HCT116 (cell line): ENCODE results near the gene IFNL3. TPM values are rescaled to one million over a fixed set of nuclear protein-coding genes. Genes with fewer than 3 reads are reported as not detected.

ENCODE experiments used
- ATAC-seq: fragments of 200-7000 bp; cut with Tn5 transposase; 2 replicates; pipeline ENCODE4 v1.9.1; 2020; ENCODE audit warnings: mild to moderate bottlenecking, moderate library complexity
- BruUV-seq: library from RNA; stranded (reverse); fragments of 400-500 nt; replicated peaks from 2 replicates; lab custom pipeline; 2021; lab: Mats Ljungman, UMichigan
- CTCF ChIA-PET: fragments of 300-600 bp; sonication (Branson Sonifier 250); formaldehyde crosslinking; loops from one replicate; lab custom pipeline; 2021; ENCODE audit warnings: antibody characterized with exemption; lab: Charles Lee
- POLR2A ChIA-PET: fragments of 300-600, 350-600 bp; sonication (Branson Sonifier 250); formaldehyde crosslinking; loops from one replicate; lab custom pipeline; 2021; ENCODE audit warnings: antibody characterized with exemption; lab: Charles Lee
- RAD21 ChIA-PET, 2 experiments: fragments of 300-600 bp; sonication (Branson Sonifier 250); formaldehyde crosslinking; loops; one replicate each; lab custom pipeline; 2023; ENCODE audit warnings: low total read pairs in 2 of 2; ENCODE audit not compliant: uncharacterized antibody in 2 of 2, unreplicated experiment in 2 of 2, low non-redundant PET in 1 of 2; lab: Charles Lee
- DNase-seq: peaks from one replicate; pipeline ENCODE4 v3.0.0-alpha.2; 2010; ENCODE audit warnings: low read depth, low spot score
- H2AFZ ChIP-seq: fragments of 200-600 bp; shearing (Covaris generic), sonication (generic); 2 replicates; pipeline ENCODE4 v1.6.1; 2017; ENCODE audit warnings: low read depth, mixed run types, mixed read lengths, antibody characterized with exemption, low read length; ENCODE audit not compliant: poor library complexity, severe bottlenecking
- H3K27ac ChIP-seq: 2 replicates; pipeline ENCODE4 v1.5.1; 2012; ENCODE audit warnings: low read depth, low read length
- H3K27me3 ChIP-seq: fragments of 200-600 bp; sonication (generic); 2 replicates; pipeline ENCODE4 v1.6.1; 2016; ENCODE audit warnings: mixed run types, low read length, mixed read lengths; ENCODE audit not compliant: insufficient read depth
- H3K36me3 ChIP-seq, 2 experiments: fragments of 200-500 bp in 1 of 2; fragments of 200-600 bp in 1 of 2; sonication (Bioruptor generic) in 1 of 2; sonication (generic) in 1 of 2; 2 replicates each; pipeline versions ENCODE4 v1.5.1 to v1.6.1; 2014 to 2016; ENCODE audit warnings: low read length in 2 of 2, inconsistent platforms in 1 of 2, mixed read lengths in 1 of 2, mixed run types in 1 of 2; ENCODE audit not compliant: insufficient read depth in 2 of 2, control insufficient read depth in 1 of 2
- H3K4me1 ChIP-seq, 2 experiments: fragments of 200-600 bp in 1 of 2; sonication (generic) in 1 of 2; 2 replicates each; pipeline versions ENCODE4 v1.5.1 to v1.6.1; 2012 to 2017; ENCODE audit warnings: low read length in 2 of 2, inconsistent platforms in 1 of 2, mild to moderate bottlenecking in 1 of 2, mixed read lengths in 1 of 2, mixed run types in 1 of 2, moderate library complexity in 1 of 2; ENCODE audit not compliant: insufficient read depth in 2 of 2, control insufficient read depth in 1 of 2
- H3K4me2 ChIP-seq: fragments of 200-600 bp; sonication (generic); 2 replicates; pipeline ENCODE4 v1.6.1; 2017; ENCODE audit warnings: mixed run types, low read length, mixed read lengths
- H3K4me3 ChIP-seq, 2 experiments: fragments of 200-600 bp in 1 of 2; sonication (generic) in 1 of 2; replicated peaks in 1 of 2; 2 replicates each; pipeline ENCODE4 v1.5.1; 2011 to 2016; ENCODE audit warnings: low read length in 2 of 2, control low read depth in 1 of 2, low read depth in 1 of 2, mild to moderate bottlenecking in 1 of 2, mixed read lengths in 1 of 2, mixed run types in 1 of 2
- H3K79me2 ChIP-seq: fragments of 200-600 bp; sonication (generic); 2 replicates; pipeline ENCODE4 v1.6.1; 2017; ENCODE audit warnings: mild to moderate bottlenecking, mixed run types, low read length, moderate library complexity, mixed read lengths; ENCODE audit not compliant: insufficient read depth
- H3K9ac ChIP-seq: fragments of 200-600 bp; sonication (generic); 2 replicates; pipeline ENCODE4 v1.6.1; 2016; ENCODE audit warnings: low read length, mixed read lengths
- H3K9me2 ChIP-seq: fragments of 200-600 bp; sonication (generic), shearing (Covaris generic); 2 replicates; pipeline ENCODE4 v1.6.1; 2017; ENCODE audit warnings: mixed run types, mild to moderate bottlenecking, moderate library complexity; ENCODE audit not compliant: insufficient read depth
- H3K9me3 ChIP-seq, 2 experiments: fragments of 200-500 bp in 1 of 2; fragments of 200-600 bp in 1 of 2; sonication (Bioruptor generic) in 1 of 2; sonication (generic) in 1 of 2; 2 replicates each; pipeline ENCODE4 v1.6.1; 2014 to 2017; ENCODE audit warnings: low read length in 2 of 2, mixed read lengths in 2 of 2, inconsistent platforms in 1 of 2, low read depth in 1 of 2, mild to moderate bottlenecking in 1 of 2, mixed run types in 1 of 2, moderate library complexity in 1 of 2; ENCODE audit not compliant: control insufficient read depth in 1 of 2, insufficient read depth in 1 of 2
- H4K20me1 ChIP-seq: fragments of 200-600 bp; sonication (generic), shearing (Covaris generic); 2 replicates; pipeline ENCODE4 v1.6.1; 2017; ENCODE audit warnings: mixed run types, mild to moderate bottlenecking, moderate library complexity; ENCODE audit not compliant: insufficient read depth
- ATF3 ChIP-seq: IDR thresholded peaks from 2 replicates; pipeline ENCODE4 v1.6.1; 2012
- CBX3 ChIP-seq: IDR thresholded peaks from 2 replicates; pipeline ENCODE4 v1.6.1; 2012; ENCODE audit warnings: low read depth
- CEBPB ChIP-seq: IDR thresholded peaks from 2 replicates; pipeline ENCODE4 v1.6.1; 2012; ENCODE audit warnings: low read depth
- CTCF ChIP-seq, 3 experiments: fragments of 200-600 bp in 1 of 3; sonication (generic) in 1 of 3; IDR thresholded peaks in 2 of 3; conservative IDR thresholded peaks in 1 of 3; 2 replicates each; pipeline ENCODE4 v1.5.1; 2012 to 2017; ENCODE audit warnings: low read depth in 2 of 3, low read length in 2 of 3, antibody characterized with exemption in 1 of 3, borderline replicate concordance in 1 of 3, control low read depth in 1 of 3, mild to moderate bottlenecking in 1 of 3, mixed read lengths in 1 of 3, mixed run types in 1 of 3, moderate library complexity in 1 of 3; ENCODE audit not compliant: insufficient read depth in 1 of 3
- EGR1 ChIP-seq: IDR thresholded peaks from 2 replicates; pipeline ENCODE4 v1.6.1; 2012; ENCODE audit warnings: low read depth
- ELF1 ChIP-seq: IDR thresholded peaks from 2 replicates; pipeline ENCODE4 v1.6.1; 2012; ENCODE audit warnings: low read depth, borderline replicate concordance
- EZH2 ChIP-seq: fragments of 200-600 bp; sonication (generic); IDR thresholded peaks from 2 replicates; pipeline ENCODE4 v1.6.1; 2017; ENCODE audit warnings: antibody characterized with exemption, mixed run types
- FOSL1 ChIP-seq: IDR thresholded peaks from 2 replicates; pipeline ENCODE4 v1.6.1; 2012; ENCODE audit warnings: low read depth
- JUND ChIP-seq: IDR thresholded peaks from 2 replicates; pipeline ENCODE4 v1.6.1; 2012
- MAX ChIP-seq: IDR thresholded peaks from 2 replicates; pipeline ENCODE4 v1.6.1; 2012
- POLR2A ChIP-seq: IDR thresholded peaks from 2 replicates; pipeline ENCODE4 v1.7.0; 2011; ENCODE audit warnings: borderline replicate concordance; ENCODE audit not compliant: insufficient read depth, insufficient read length; ENCODE audit errors: extremely low read depth
- REST ChIP-seq: IDR thresholded peaks from 2 replicates; pipeline ENCODE4 v1.6.1; 2012; ENCODE audit warnings: low read depth
- SIN3A ChIP-seq: IDR thresholded peaks from 2 replicates; pipeline ENCODE4 v1.6.1; 2012; ENCODE audit warnings: low read depth
- SP1 ChIP-seq: IDR thresholded peaks from 2 replicates; pipeline ENCODE4 v1.6.1; 2012; ENCODE audit warnings: low read depth
- SRF ChIP-seq: IDR thresholded peaks from 2 replicates; pipeline ENCODE4 v1.6.1; 2012; ENCODE audit warnings: low read depth
- YY1 ChIP-seq: IDR thresholded peaks from 2 replicates; pipeline ENCODE4 v1.6.1; 2011; ENCODE audit warnings: low read length, low read depth, moderate library complexity, mild to moderate bottlenecking; ENCODE audit not compliant: insufficient replicate concordance; ENCODE audit errors: extremely low read depth
- ZBTB33 ChIP-seq: IDR thresholded peaks from 2 replicates; pipeline ENCODE4 v1.6.1; 2011; ENCODE audit warnings: mild to moderate bottlenecking, low read length, moderate library complexity; ENCODE audit not compliant: insufficient replicate concordance; ENCODE audit errors: extremely low read depth
- ZFX ChIP-seq: fragments of 450-650 bp; IDR thresholded peaks from 2 replicates; pipeline ENCODE4 v1.6.1; 2017
- ZNF274 ChIP-seq: fragments of 200-500 bp; sonication (Bioruptor generic); IDR thresholded peaks from 2 replicates; pipeline ENCODE4 v1.6.1; 2014; ENCODE audit warnings: mild to moderate bottlenecking, low read depth, low read length, inconsistent platforms
- intact Hi-C: fragments of 100-400 bp; cut with micrococcal nuclease; formaldehyde crosslinking; loops from 2 replicates; pipeline ENCODE4 v1.10.0; 2022
- total RNA-seq: library from RNA; stranded (reverse); gene quantifications from one replicate; pipeline ENCODE4 v1.2.1, GENCODE V29; 2021; ENCODE audit not compliant: unreplicated experiment

IFNL3 gene
- total RNA-seq, 1 experiment from 2014 or later, result not detected

GRCh38 chr19:39247701-39248664, 3.2 kb upstream of the IFNL3 start:
- CTCF ChIA-PET, result no interaction called here
- RAD21 ChIA-PET, result no interaction called here
- POLR2A ChIA-PET, result no interaction called here
- H3K27ac ChIP-seq, result no peak overlapping the region
- H3K4me3 ChIP-seq, result no peak overlapping the region
- no peak overlapping the region for H2AFZ ChIP-seq
- BruUV-seq, result no TSS peak
- TF ChIP-seq ZBTB33 (no peak), CEBPB (no peak), MAX (no peak), POLR2A (no peak), CTCF (IDR thresholded peaks at IDR 0.05 in 2 of 3, conservative IDR thresholded peaks at IDR 0.05 in 1 of 3; ENCODE audit: borderline replicate concordance in 1 of 3, insufficient read depth in 1 of 3, low read depth in 2 of 3, low read length in 2 of 3) (no peak), EZH2 (no peak), ATF3 (no peak), ZNF274 (no peak), SP1 (no peak), EGR1 (no peak), FOSL1 (no peak), JUND (no peak), ZFX (no peak), SRF (no peak), YY1 (no peak), CBX3 (no peak), REST (no peak), ELF1 (no peak), SIN3A (no peak)
- no peaks in the 10 kb centered on the region for H3K79me2 ChIP-seq
- DNase-seq (no peak), ATAC-seq (no peak)
- H3K27me3 ChIP-seq, result no peaks in the 10 kb centered on the region
- H3K4me1 ChIP-seq, result no peaks in the 10 kb centered on the region
- H3K4me2 ChIP-seq, result no peak overlapping the region
- H3K9me3 ChIP-seq, result no peaks in the 10 kb centered on the region
- H3K36me3 ChIP-seq, result no peaks in the 10 kb centered on the region
- H3K9ac ChIP-seq, result no peak overlapping the region
- intact Hi-C loops, result no loop called here
- H4K20me1 ChIP-seq, result no peaks in the 10 kb centered on the region
- no peaks in the 10 kb centered on the region for H3K9me2 ChIP-seq
